Mammary epithelial cell (primary cell): ENCODE data around the gene EPB41L4A.

Source experiments
- CTCF ChIP-seq, 2 donors: IDR thresholded peaks in 1 of 2; conservative IDR thresholded peaks in 1 of 2; 2 replicates each; pipeline ENCODE4 v1.5.1; 2011 to 2012; ENCODE audit warnings: inconsistent platforms in 2 of 2, low read length in 2 of 2, mild to moderate bottlenecking in 2 of 2, control low read depth in 1 of 2, low read depth in 1 of 2; ENCODE audit not compliant: insufficient read depth in 1 of 2; ENCODE audit errors: extremely low read depth in 1 of 2
- EZH2 ChIP-seq: IDR thresholded peaks from 2 replicates; pipeline ENCODE4 v1.6.1; 2012; ENCODE audit warnings: low read length, inconsistent platforms, borderline replicate concordance

- TF ChIP-seq CTCF (conservative IDR thresholded peaks at IDR 0.05 in 1 of 2, IDR thresholded peaks at IDR 0.05 in 1 of 2; ENCODE audit: extremely low read depth in 1 of 2, insufficient read depth in 1 of 2, low read depth in 1 of 2, low read length in 2 of 2) (no peak), EZH2 (no peak)
Observed at GRCh38 chr5:112192866-112193265, 226.2 kb downstream of the EPB41L4A start.
